Cortex of kidney (tissue), 1 donor: ENCODE data around the gene CTNND1.
"Not testable (repeated sequence)": the region's sequence is repeated elsewhere in the genome, so short reads cannot be mapped to it uniquely, and the experiment has no call there.

ENCODE experiments used
- DNase-seq: peaks from one replicate; lab custom pipeline; 2025; lab: John Stamatoyannopoulos, UW

The CTNND1 gene

GRCh38 chr11:57761301-57762234, at the start of gene CTNND1:
Gene CTNND1, plus strand, starts transcription at chr11:57761802. Its CDS starts 29,677 bp downstream, at chr11:57791479.
- no peak for DNase-seq

GRCh38 chr11:57712256-57713150, 49.1 kb upstream of the CTNND1 start, which contains the start of gene TMX2:
Gene TMX2, plus strand, starts transcription at chr11:57712593. Its CDS starts 26 bp downstream, at chr11:57712619.
- DNase-seq: no peak

- no peak for DNase-seq
Measured at GRCh38 chr11:57713835-57714234, 47.8 kb upstream of the CTNND1 start.

- DNase-seq: not testable (repeated sequence)
Measured at GRCh38 chr11:57716726-57717125, 44.9 kb upstream of the CTNND1 start.

- DNase-seq: no peak
Measured at GRCh38 chr11:57727185-57727584, 34.4 kb upstream of the CTNND1 start.

- DNase-seq: no peak
Measured at GRCh38 chr11:57728829-57729228, 32.8 kb upstream of the CTNND1 start.

GRCh38 chr11:57729479-57729878, 32.1 kb upstream of the CTNND1 start:
- DNase-seq: no peak

- DNase-seq: no peak
Measured at GRCh38 chr11:57732661-57733060, 28.9 kb upstream of the CTNND1 start.

GRCh38 chr11:57735619-57736298, 25.8 kb upstream of the CTNND1 start:
- DNase-seq: no peak

- peak; percentile 24 for DNase-seq
Measured at GRCh38 chr11:57741132-57742086, 20.2 kb upstream of the CTNND1 start, which contains the start of gene SELENOH. Gene SELENOH, plus strand, starts transcription at chr11:57741491. Its CDS starts 105 bp downstream, at chr11:57741596.

GRCh38 chr11:57742087-57742452, 19.5 kb upstream of the CTNND1 start:
- no peak for DNase-seq

GRCh38 chr11:57744357-57744756, 17.2 kb upstream of the CTNND1 start:
- DNase-seq: no peak

GRCh38 chr11:57745206-57745605, 16.4 kb upstream of the CTNND1 start:
- DNase-seq: no peak

GRCh38 chr11:57746920-57747319, 14.7 kb upstream of the CTNND1 start:
- no peak for DNase-seq

- DNase-seq: no peak
Measured at GRCh38 chr11:57751176-57751575, 10.4 kb upstream of the CTNND1 start.

GRCh38 chr11:57751676-57752253, 9.8 kb upstream of the CTNND1 start, which contains the start of gene BTBD18:
Gene BTBD18, minus strand, starts transcription at chr11:57751819. Its CDS starts 631 bp downstream, at chr11:57751188.
- DNase-seq: no peak

- no peak for DNase-seq
Measured at GRCh38 chr11:57752954-57753353, 8.6 kb upstream of the CTNND1 start.

GRCh38 chr11:57758174-57758573, 3.4 kb upstream of the CTNND1 start:
- DNase-seq: no peak

- DNase-seq: no peak
Measured at GRCh38 chr11:57762235-57762861, 746 bp downstream of the CTNND1 start.

GRCh38 chr11:57763568-57763967, 2.0 kb downstream of the CTNND1 start:
- no peak for DNase-seq
